Measurements from ENCODE around the gene IL25. TPM values are rescaled to one million over a fixed set of nuclear protein-coding genes. Genes with fewer than 3 reads are reported as not detected.

Gene IL25
- total RNA-seq, 1 donor from 2014 or later, result not detected

- ATAC-seq (no peak), DNase-seq (no peak)
- no peak for TF ChIP-seq CTCF (IDR thresholded peaks at IDR 0.05)
- no peaks in the 10 kb centered on the region for H3K9me3 ChIP-seq
- peaks cover 10% of the 10 kb centered on the region for H3K27me3 ChIP-seq
- intact Hi-C loops (cut with DNase I), result no loop called here
- no peak overlapping the region for H3K4me3 ChIP-seq
- H3K4me1 ChIP-seq, result no peaks in the 10 kb centered on the region
- no peak overlapping the region for H3K27ac ChIP-seq
- H3K36me3 ChIP-seq, result no peaks in the 10 kb centered on the region
Observed at GRCh38 chr14:23357261-23357660, 15.3 kb upstream of the IL25 start.

GRCh38 chr14:23358042-23358441 is 14.6 kb upstream of the IL25 start:
- no peak for ATAC-seq
- intact Hi-C loops (cut with DNase I), result no loop called here
- Histone ChIP-seq H3K27ac (no peak overlapping the region), H3K9me3 (no peaks in the 10 kb centered on the region), H3K36me3 (no peaks in the 10 kb centered on the region), H3K27me3 (peaks cover 4% of the 10 kb centered on the region), H3K4me1 (peaks cover under 1% of the 10 kb centered on the region), H3K4me3 (no peak overlapping the region)
- no peak for TF ChIP-seq CTCF (IDR thresholded peaks at IDR 0.05)
- DNase-seq, result no peak

GRCh38 chr14:23358553-23359166 is 13.9 kb upstream of the IL25 start:
- intact Hi-C loops (cut with DNase I), result no loop called here
- Histone ChIP-seq H3K27ac (no peak overlapping the region), H3K36me3 (no peaks in the 10 kb centered on the region), H3K4me1 (peaks cover 6% of the 10 kb centered on the region), H3K9me3 (no peaks in the 10 kb centered on the region), H3K4me3 (no peak overlapping the region), H3K27me3 (no peaks in the 10 kb centered on the region)
- ATAC-seq (no peak), DNase-seq (no peak)
- no peak for TF ChIP-seq CTCF (IDR thresholded peaks at IDR 0.05)

- peaks cover 12% of the 10 kb centered on the region for H3K4me1 ChIP-seq
Observed at GRCh38 chr14:23359167-23359626, 13.4 kb upstream of the IL25 start.

GRCh38 chr14:23359722-23360447 is 12.7 kb upstream of the IL25 start:
- H3K36me3 ChIP-seq, result no peaks in the 10 kb centered on the region
- no peaks in the 10 kb centered on the region for H3K9me3 ChIP-seq
- H3K4me1 ChIP-seq, result peaks cover 12% of the 10 kb centered on the region
- intact Hi-C loops (cut with DNase I), result no loop called here
- no peak for TF ChIP-seq CTCF (IDR thresholded peaks at IDR 0.05)
- ATAC-seq (no peak), DNase-seq (no peak)
- no peak overlapping the region for H3K27ac ChIP-seq
- H3K27me3 ChIP-seq, result no peaks in the 10 kb centered on the region
- H3K4me3 ChIP-seq, result no peak overlapping the region

More at GRCh38 chr14:23359167-23359626, 13.4 kb upstream of the IL25 start:
- H3K9me3 ChIP-seq, result no peaks in the 10 kb centered on the region
- H3K27ac ChIP-seq, result no peak overlapping the region
- intact Hi-C loops (cut with DNase I), result no loop called here
- DNase-seq (no peak), ATAC-seq (no peak)
- no peak overlapping the region for H3K4me3 ChIP-seq
- no peak for TF ChIP-seq CTCF (IDR thresholded peaks at IDR 0.05)
- H3K36me3 ChIP-seq, result no peaks in the 10 kb centered on the region
- no peaks in the 10 kb centered on the region for H3K27me3 ChIP-seq
